GM12892 (cell line): ENCODE measurements around the gene LMOD3.
A peak's percentile ranks its signal among the peaks of the same experiment; 100 is the strongest.

Experiments used
- DNase-seq: peaks from one replicate; pipeline ENCODE4 v3.0.0; 2011; ENCODE audit not compliant: insufficient read length
- FAIRE-seq: peaks from 2 replicates; lab custom pipeline; 2011; peaks lifted over from hg19 to GRCh38; lab: Jason Lieb, UNC
- POLR2A ChIP-seq: IDR thresholded peaks from 2 replicates; pipeline ENCODE4 v1.6.1; 2011; ENCODE audit warnings: low read depth, low read length, control low read depth
- POLR2AphosphoS5 ChIP-seq: IDR thresholded peaks from 2 replicates; pipeline ENCODE4 v1.6.1; 2011; ENCODE audit warnings: low read depth, low read length, control low read depth
- TAF1 ChIP-seq: IDR thresholded peaks from 2 replicates; pipeline ENCODE4 v1.6.1; 2011; ENCODE audit warnings: low read depth, mild to moderate bottlenecking, control low read depth, low read length, borderline replicate concordance

The LMOD3 gene

DNA sequence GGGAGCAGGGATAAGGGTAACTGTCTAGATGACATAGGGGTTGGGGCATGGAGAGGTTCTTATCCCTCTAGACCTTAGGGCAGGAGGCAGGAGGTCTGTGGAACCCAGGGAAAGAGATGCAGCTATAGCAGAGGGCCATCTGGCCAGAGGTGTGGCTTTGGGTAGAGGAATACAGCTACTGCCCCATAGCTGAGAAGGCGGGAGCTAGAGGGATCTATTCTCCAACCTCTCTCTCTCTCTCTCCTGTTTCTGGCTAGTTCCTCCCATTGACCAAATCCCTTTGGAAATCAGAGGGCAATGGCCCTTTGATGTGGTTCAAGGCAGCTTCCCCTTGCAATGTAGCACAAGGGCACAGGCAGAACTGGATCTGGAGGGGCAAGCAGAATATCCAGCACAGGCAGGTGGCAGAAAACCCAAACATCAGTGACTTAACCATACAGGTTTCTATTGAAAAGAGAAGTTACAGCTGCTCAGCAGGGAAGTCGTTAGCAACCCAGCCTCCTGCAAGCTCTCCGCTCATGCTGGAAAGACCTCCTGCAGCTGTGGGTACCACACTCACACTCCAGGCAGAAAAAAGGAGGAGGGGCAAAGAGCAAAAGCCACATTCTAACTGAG, 22.3 kb upstream of the LMOD3 start:
- FAIRE-seq, result no peak
- no peak for TF ChIP-seq TAF1
- TF ChIP-seq POLR2AphosphoS5, result no peak
- no peak for DNase-seq

DNA sequence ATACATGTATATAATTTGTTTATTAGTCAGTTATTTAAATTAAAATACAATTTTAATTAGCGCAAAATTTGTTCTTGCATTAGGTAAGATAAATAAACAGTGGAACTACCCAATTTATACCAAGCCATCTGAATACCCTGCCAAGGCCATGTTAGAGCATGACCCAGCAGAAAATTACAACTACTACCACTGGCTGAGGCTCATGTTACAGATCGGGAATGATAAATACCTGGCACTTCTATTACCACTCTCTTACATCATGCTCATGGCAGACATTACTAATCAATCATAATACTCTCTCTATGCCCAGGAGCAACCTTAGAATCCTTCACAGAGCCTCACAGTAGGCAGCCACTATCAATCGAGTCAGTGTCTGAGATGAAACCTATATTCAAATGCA, 21.2 kb upstream of the LMOD3 start:
- no peak for TF ChIP-seq TAF1
- no peak for TF ChIP-seq POLR2A
- no peak for TF ChIP-seq POLR2AphosphoS5
- DNase-seq, result no peak
- FAIRE-seq, result no peak

DNA sequence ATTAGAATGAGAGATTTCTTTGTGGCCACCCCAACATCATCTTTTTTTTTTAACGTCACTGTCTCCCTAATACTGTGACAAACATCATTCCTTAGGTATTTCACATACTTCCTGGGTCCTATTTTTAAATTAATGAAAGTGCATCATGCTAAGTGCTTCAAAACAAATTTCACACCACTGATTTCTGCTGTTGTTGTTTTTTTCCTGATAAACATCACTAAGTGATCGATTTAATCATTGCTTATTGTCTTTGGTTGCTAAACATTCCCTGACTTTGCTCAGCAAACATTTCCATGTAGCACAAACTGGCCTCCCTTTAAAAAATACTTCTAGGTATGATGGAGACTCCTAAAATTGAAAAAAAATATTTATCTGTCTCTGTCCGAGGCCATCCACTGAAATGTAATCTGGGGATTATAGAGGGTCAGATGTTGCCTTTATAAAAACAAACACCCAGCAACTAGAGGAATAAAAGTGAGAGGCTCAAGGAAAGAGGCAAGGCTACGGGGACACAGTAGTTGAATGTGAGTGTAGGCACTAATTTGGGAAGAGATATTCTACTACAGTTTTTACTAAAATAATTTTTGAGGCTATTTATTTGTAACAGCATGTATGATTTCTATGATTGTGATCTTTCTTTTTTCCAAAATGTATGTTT, 20.5 kb upstream of the LMOD3 start:
- FAIRE-seq (no peak), DNase-seq (no peak)
- TF ChIP-seq POLR2AphosphoS5, result no peak
- no peak for TF ChIP-seq TAF1

- TF ChIP-seq POLR2AphosphoS5 (no peak), TAF1 (no peak), POLR2A (no peak)
- DNase-seq (no peak), FAIRE-seq (no peak)
These were observed 19.7 kb upstream of the LMOD3 start for GRCh38 chr3:69142090-69142489.

GRCh38 chr3:69141313-69141712, 18.9 kb upstream of the LMOD3 start:
- TF ChIP-seq POLR2A (no peak), TAF1 (no peak), POLR2AphosphoS5 (no peak)
- no peak for FAIRE-seq
- DNase-seq, result no peak

DNA sequence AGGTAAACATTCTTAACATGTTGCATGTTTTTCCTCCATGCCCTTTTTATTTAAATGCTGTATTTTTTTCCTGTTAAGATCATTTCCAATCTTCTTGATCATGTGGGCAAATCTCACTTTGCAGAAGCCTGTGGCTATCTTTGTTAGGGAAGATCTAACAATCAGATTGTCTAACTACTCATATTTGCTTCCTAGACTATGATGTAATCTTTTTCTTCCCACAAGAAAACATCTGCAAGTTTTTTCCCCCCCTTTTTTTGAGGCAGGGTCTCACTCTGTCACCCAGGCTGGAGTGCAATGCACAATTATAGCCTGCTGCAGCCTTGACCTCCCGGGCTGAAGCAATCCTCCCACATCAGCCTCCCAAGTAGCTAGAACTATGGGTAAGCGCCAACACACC, 15.0 kb upstream of the LMOD3 start:
- DNase-seq (no peak), FAIRE-seq (no peak)
- TF ChIP-seq POLR2AphosphoS5 (no peak), TAF1 (no peak), POLR2A (no peak)

DNA sequence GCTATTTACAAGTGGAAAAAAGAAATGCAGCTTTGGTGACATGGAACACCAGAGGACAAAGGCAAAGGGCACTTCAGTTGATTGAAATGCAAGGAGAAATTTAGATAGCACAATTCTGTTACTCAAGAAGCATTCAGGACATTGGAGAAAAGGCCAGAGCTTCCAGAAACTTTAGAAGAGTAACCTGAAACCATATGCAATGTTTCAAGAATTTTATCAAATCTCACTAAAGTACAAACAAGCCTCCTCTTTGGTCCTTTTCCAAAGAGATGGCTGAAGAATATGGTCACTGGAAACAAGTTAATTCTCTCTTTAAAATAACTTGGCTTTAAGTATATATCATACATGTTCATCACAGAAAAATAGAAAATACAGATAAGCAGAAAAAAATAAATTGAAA, 14.6 kb upstream of the LMOD3 start:
- FAIRE-seq, result no peak
- DNase-seq, result no peak
- no peak for TF ChIP-seq POLR2A
- TF ChIP-seq TAF1, result no peak

GRCh38 chr3:69130689-69131088, 8.3 kb upstream of the LMOD3 start:
- peak; percentile 14 for FAIRE-seq
- TF ChIP-seq TAF1 (no peak), POLR2A (no peak), POLR2AphosphoS5 (no peak)

DNA sequence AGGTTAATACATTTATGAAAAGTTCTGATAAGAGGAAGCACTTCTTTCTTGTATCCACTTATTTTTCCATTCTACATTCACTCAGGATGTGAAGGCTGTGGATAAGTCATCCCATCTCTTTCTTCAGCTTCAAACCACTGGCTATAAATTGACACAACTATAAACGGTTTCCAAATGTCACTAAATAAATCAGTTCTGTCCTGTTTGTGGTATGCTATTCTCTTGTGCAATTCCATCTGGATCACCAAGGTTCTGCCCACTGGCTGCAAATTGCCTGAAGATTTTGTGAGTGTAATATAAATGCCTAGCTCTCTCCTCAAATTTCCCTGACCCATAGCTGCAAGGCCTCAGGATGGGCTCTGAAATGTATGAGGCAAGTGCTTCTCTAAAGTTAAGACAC, 7.1 kb upstream of the LMOD3 start:
- no peak for FAIRE-seq
- no peak for DNase-seq
- no peak for TF ChIP-seq POLR2A
- TF ChIP-seq TAF1, result no peak
- TF ChIP-seq POLR2AphosphoS5, result no peak

More at GRCh38 chr3:69130689-69131088, 8.3 kb upstream of the LMOD3 start:
- DNase-seq, result no peak

DNA sequence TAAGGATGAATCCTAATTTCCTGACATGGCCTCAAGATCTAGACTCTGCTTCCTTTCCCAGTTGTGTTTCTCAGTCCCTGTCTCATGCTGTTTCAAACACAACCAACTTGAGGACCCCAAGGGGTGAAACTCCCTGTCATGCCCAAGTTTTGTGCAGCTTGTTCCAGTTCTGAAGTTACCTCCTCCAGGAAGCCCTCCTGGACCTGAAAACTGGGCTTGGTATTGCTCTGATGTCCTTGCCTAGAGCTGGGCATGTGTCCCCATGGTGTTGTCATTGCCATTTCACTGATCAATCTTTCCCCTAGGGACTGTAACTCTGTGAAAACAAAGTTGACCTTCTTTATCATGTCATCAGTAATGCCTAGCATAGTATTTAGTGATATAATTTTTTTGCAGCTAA, 6.1 kb upstream of the LMOD3 start:
- TF ChIP-seq POLR2A (no peak), TAF1 (no peak), POLR2AphosphoS5 (no peak)
- DNase-seq (no peak), FAIRE-seq (no peak)

DNA sequence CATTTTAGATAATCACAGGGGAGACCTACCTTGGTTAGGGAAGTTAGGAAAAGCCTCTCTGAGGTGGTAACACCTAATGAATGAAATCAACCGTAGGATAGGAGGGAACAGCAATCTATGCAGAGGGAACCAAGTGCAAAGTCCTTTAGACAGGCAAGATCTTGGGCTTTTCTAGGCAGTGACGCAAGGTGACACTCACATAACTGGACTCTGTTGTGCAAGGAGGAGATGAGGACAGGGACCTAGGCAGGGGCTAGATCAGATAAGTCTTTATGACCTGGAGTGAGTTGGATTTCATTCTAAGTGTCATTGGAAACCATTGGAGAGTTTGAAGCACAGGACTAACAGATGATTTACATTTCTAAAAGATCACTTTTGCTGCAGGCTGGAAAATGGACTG, 4.6 kb upstream of the LMOD3 start:
- DNase-seq (no peak), FAIRE-seq (no peak)
- TF ChIP-seq TAF1, result no peak
- TF ChIP-seq POLR2AphosphoS5, result no peak

DNA sequence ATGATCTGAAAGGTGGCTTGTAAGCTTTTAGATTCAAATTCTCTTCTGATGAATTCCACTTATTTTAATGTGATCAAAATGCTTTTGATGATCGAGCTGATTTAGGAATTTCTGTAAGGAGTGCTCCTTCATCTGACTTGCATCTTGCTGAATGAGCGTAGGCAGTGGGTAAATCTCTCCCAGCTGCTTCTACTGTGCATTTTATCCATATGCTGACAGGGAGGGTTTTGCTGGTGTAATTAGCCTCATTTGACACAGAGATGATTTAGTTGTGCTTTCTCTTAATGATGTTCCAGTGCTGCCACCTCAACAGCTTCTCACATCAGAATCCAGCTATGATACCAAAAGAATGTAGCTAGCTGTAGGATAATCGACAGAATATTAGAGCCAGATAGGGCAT, 3.8 kb upstream of the LMOD3 start:
- no peak for FAIRE-seq
- TF ChIP-seq POLR2A, result no peak
- no peak for TF ChIP-seq TAF1
- no peak for TF ChIP-seq POLR2AphosphoS5
- DNase-seq, result no peak

- DNase-seq (no peak), FAIRE-seq (no peak)
- TF ChIP-seq POLR2A (no peak), POLR2AphosphoS5 (no peak), TAF1 (no peak)
These were observed 445 bp downstream of the LMOD3 start for GRCh38 chr3:69121950-69122349.
